HG03135 (cell line): ENCODE measurements around the gene C1orf74.

Experiments
- ATAC-seq: cut with Tn5 transposase; IDR thresholded peaks from one replicate; pipeline ENCODE4 v1.9.1; 2021; ENCODE audit warnings: mild to moderate bottlenecking, moderate library complexity; ENCODE audit not compliant: unreplicated experiment

The C1orf74 gene

GRCh38 chr1:209772126-209772525 lies 12.2 kb downstream of the C1orf74 start:
- ATAC-seq, result no peak

GRCh38 chr1:209770636-209771415 lies 13.5 kb downstream of the C1orf74 start:
- no peak for ATAC-seq

GRCh38 chr1:209769971-209770370 lies 14.4 kb downstream of the C1orf74 start:
- no peak for ATAC-seq

DNA sequence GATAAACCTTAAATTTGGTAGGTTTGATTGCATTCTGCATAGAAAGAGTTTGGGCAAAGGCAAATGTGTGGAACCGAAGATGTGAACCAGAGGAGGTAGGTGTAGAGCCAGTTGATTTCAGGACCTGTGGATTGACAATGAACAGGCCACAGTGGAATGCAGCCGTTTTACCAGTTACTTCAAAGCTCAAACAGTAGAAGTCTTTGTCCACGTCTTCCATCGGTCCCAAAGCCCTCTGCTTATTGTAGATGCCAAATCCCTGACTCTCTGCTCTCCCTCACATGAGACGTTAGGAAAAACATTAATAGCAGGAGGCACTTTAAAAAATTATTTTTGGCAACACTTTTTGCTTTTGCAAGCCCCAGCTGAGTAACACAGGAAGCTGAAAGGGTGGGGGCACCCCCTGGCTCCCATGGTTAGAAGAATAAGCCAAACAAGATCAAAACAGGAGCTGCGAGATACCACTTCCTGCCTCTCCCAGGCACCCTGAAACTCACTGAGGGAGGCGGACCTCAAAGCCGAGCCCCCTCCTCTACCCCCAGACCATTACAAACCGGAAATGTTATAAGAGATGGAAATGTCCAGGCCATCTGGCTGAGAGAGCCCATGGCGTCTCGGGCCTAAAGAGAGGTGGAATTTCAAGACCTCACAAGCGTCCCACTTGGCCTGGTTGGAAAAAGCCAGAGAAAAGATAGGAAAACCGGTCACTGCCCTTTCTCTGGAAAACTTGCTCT lies 15.0 kb downstream of the C1orf74 start:
- ATAC-seq, result peak; percentile 71

GRCh38 chr1:209768354-209768774 lies 16.0 kb downstream of the C1orf74 start:
- peak; percentile 84 for ATAC-seq

DNA sequence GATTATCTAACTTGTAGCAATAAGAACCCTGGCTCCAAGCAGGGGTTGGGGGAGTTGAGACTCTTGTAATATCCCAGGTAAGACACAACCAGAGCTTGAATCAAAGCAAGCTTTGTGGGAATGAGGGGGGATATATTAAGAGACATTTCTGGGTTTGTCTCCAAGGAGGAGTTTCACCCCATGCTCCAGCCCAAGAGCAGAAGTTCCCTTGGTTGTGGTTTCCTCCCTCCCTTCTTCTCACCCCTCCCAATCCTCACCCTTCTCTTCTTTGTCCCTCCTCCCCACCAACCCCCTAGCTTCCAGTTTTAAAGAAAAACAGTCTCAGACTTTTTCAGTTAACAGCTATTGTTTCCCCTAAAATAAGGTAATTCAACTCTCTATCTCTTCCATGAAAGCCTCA lies 16.7 kb downstream of the C1orf74 start:
- no peak for ATAC-seq

- no peak for ATAC-seq
These were observed 17.3 kb downstream of the C1orf74 start for GRCh38 chr1:209767096-209767495.

DNA sequence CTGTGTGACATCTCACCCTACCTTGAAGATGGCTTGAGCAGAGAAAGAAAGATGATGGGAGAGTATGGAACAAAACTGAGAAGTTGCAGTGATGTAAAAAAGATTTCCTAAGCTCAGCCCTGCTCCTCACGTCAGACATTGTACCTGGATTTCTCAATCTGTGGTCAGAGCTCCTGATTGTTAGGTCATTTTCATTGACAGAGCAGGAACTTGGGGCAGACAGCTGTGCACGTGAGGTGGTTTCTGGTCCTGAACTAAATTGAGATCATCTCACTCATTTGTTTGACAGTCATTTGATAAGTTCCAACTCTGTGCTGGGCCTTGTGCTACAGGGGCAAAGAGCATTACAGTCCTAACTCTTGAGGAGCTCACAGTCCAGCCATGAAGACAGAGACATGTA lies 18.3 kb downstream of the C1orf74 start:
- no peak for ATAC-seq

DNA sequence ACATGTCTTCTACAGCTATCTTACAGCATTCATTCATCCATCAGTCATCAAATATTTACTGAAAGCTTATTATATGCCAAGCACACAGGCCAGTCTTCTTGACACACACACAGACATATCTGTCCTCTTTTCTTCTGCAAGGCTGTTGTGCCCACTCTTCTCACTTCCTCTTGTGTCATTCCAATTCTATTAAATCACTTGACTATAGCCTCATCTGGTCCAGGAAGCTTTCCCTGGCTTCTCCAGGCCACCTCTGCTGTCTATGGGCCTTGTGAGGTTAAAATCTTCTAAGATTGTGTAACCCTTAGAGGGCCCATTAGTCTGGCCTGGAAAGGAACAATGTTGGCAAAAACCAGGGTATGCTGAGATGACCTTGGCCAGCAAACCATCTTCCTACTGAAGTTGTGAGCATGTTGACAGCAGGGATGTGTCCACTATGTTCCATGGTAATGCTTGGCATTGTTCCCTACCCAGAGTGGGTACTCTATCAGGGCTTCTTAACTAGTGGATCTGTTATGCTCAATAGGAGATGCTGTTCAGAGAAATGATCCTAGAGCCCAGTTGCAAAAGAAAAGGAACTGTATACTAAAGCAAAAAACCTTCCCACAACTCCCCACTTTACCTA lies 23.2 kb downstream of the C1orf74 start:
- no peak for ATAC-seq

GRCh38 chr1:209759829-209760359 lies 24.5 kb downstream of the C1orf74 start:
- ATAC-seq, result no peak

DNA sequence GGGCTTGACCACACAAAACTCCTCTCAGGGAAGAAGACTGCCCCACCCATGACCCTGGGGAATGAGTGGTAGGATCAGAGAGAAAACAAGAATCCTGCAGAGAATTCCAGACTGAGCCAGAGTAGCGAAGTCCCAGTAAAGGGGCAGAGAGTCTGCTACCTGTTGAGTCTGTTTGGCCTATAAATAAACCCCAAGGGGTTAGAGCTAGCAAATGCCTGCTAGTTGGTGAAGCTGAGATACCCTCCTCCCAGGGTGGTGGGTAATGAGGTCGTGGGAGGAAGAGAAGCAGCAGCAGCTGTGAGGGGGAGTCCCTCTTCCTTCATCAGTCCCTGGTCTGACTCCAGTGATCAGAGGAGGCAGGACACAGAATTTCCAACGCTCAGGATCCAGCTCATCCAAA lies 26.0 kb downstream of the C1orf74 start:
- no peak for ATAC-seq

DNA sequence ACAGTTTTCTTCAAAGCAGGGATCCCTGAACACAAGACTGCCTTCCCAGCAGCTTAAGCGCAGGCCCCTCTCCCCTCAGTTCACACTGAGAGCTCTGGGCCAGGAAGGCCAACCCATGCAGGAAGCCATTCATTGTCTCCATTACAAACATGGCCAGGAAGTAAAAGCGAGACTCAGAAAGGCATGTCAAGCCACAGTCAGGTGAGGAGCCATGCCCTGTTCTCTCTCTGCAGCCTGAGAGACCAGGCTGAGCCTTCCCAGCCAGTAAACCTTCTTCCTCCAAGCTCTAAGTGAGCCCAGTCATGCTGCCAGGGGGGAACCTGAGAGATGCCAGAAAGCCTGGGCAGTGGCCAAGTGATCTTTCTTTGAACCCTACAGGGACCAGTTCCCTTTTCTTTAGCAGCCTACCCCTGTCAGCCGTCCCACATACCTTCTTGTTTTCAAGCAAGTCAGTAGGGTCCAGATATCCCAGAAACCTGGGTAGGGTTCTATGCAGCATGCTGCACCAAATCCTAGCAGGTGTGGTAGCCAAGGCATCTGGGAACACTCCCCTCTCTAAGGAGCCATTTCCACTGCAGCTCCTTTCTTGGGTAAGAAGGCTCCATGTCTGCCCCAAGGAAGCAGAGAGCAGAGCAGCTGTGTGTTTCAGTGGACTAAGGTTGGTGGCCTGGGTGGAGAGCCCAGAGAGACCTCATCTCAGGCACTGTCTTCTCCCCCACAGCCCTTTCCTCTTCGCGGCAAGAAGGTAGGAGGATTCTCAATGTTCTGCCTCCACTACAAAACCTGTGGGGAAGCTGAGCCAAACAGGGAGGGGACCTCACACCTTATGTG lies 27.5 kb downstream of the C1orf74 start:
- ATAC-seq, result peak; percentile 39

DNA sequence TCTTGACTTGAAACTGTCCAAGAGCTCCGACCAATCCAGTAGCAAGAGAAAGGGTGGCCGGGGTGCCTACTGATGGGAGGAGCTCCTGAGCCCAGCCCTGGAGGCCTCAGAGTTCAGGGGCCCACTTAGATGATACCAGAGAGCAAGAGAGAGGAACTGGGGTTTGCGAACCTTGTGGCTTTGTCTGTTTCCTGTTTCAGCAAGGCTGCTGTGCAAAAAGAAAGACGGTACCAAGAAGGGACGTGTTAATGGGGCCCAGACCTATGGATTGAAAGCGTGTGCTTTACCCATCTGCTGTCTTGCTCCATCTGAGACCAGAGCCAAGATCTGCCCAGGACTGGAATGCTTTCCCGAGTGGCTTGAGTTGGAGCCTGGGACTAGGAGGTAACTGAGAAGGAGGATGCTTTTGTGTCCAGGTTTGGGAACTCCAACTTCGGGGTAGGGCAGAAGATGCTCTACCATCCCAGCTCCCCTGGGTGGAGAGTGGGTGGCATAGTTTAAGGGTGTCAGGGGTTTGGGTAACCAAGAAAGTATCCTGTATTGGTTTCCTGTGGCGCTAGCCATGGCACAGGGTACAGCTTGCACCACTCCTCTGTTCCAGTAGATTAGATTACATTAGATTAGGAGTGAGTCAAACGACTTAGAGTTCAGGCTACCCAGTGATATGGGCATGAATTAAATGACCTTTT lies 28.3 kb downstream of the C1orf74 start, which contains the start of gene TRAF3IP3:
Gene TRAF3IP3, plus strand, starts transcription at position 128 of the 689 bp plus-strand sequence. CDS start 3,987 bp downstream, outside the sequence.
- peak; percentile 75 for ATAC-seq

DNA sequence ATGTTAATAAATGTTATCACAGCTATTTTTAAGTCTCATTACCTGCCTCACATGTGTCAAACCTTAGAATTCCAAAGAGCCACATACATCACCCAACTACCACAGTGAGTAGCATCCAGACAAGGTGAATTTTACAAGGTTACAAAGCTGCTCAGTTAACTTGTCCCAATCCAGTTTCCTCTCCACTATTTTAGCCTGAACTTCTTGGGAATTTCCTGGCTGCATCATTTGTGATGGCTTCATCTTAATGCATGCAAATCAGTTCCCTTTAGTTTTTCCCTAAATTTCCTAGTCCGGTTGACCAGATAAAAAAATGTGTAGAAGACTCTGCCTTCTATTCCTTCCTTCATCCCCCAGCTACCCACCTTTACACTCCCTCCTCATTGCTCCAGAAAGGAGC lies 29.1 kb downstream of the C1orf74 start:
- ATAC-seq, result no peak

GRCh38 chr1:209752890-209753289 lies 31.5 kb downstream of the C1orf74 start:
- ATAC-seq, result no peak

DNA sequence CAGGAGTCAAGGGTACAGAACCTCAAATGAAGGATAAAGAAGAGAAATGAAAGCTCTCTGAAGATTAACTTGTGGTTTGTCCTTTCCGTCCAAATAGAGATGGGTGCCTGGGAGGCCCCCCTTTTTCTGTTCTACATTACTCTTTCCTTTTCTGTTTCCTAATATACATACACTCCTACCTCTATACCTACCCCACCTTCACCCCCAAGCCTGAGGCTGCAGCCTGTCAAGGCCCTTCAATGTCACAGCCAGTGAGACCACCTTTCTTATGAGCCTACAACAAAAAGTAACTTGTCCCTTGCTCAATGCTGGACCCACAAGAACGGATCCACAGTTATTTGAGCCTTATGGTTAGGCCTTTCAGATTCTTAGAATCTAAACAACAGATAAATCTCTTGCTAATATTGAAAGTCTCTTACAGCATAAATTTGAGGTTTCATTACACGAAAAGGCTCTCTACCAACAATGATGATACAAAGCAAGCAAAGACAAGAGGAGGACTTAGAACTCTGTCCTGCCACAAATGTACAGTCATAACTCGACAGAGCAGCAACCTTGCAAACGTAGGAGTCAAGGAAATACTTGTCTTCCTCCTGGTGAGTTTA lies 32.6 kb downstream of the C1orf74 start:
- peak; percentile 44 for ATAC-seq

- no peak for ATAC-seq
These were observed 34.6 kb downstream of the C1orf74 start for GRCh38 chr1:209749670-209750323.

DNA sequence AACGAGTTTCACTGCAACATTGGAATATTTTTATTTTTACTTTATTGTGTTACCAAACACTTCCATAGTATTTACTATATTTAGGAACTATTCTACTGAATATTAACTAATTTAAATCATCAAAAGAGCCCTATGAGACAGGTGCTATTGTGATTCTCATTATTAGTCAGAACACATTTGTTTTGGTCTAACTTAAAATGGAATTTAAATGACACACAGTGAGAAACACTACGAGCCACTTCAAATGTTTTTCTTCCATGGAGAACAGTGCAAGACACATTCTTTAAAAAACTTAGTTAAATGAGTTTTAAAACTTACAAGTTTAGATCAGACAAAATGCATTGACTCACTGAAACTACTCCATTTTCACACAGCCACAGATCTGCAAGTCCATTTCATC lies 35.2 kb downstream of the C1orf74 start:
- no peak for ATAC-seq

DNA sequence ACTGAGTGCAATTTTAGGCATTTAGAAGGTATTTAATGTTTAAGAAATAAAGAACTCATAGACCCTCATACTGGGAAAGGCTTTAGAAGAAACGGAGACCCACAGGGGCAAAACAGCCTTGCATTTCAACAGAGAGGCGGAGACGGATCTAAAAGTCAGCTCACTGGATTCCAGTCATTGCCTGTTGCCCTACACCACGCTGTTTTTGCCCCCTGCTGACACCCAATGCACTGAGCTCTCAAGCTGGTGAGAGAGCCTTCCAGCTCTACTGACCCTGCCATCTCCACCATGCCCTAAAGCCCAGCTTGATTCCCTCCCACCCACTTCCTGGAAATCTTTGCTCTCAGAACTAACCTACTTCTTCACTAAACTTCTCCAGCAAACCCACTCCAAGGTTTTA lies 35.7 kb downstream of the C1orf74 start:
- no peak for ATAC-seq
